Body of pancreas (tissue), 4 donors: ENCODE results near the gene OR52I2.

Source experiments
- CTCF ChIP-seq, 7 experiments: fragments of 450-650 bp in 4 of 7; fragments of 200-600 bp in 3 of 7; sonication (generic) in 3 of 7; IDR thresholded peaks; one replicate each; pipeline ENCODE4 v1.5.1; 2016 to 2019; ENCODE audit warnings: antibody characterized with exemption in 7 of 7
- POLR2A ChIP-seq, 3 donors: fragments of 450-650 bp; IDR thresholded peaks; one replicate each; pipeline ENCODE4 v1.6.1; 2016; ENCODE audit warnings: antibody characterized with exemption in 3 of 3, mild to moderate bottlenecking in 2 of 3

DNA sequence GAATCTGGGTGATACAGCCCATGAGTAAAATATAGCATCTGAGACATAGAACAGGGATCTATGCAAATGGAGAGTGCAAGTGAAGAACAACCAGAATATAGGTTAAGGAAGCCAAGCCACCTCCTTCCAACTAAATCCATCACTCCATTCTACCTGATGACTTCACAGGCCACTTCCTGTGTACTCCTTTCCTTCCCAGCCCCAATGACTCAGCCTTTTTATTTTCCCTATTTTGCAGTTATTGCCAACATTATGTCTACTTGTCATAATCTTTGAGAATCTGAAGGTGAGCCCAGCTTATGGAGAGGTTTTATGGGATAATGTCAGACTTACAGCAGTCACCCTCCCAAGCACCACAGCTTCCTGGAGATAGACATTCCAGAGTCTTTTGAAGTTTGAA lies 38.0 kb upstream of the OR52I2 start:
- TF ChIP-seq CTCF (IDR thresholded peaks at IDR 0.05) (no peak), POLR2A (IDR thresholded peaks at IDR 0.05) (no peak)
